GM19351 (cell line): ENCODE measurements around the gene PAPSS2.
"Not testable (repeated sequence)": the region's sequence is repeated elsewhere in the genome, so short reads cannot be mapped to it uniquely, and the experiment has no call there.

Experiments
- ATAC-seq: cut with Tn5 transposase; IDR thresholded peaks from one replicate; pipeline ENCODE4 v1.9.1; 2021; ENCODE audit warnings: mild to moderate bottlenecking, moderate library complexity; ENCODE audit not compliant: unreplicated experiment

PAPSS2 gene

GRCh38 chr10:87742992-87743610 lies 83.4 kb downstream of the PAPSS2 start:
- ATAC-seq, result not testable (repeated sequence)

DNA sequence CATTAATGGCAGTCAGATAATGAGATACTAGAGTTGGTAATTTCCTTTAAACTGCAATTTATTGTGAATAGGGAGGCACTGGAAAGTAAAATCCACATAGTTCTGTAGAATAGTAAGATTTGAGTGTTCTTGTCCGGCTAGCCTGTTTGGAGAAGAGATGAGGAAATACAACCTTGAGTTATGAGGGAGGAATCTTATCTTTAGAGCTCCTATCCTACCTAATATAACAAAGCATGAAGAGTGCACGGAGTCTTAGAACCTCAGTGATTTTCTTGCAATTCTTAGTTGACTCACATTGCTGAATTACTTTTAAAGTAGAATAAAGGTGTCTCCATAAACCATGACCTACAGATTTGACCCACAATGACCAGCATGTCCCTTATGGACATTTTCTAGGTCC lies 84.9 kb downstream of the PAPSS2 start:
- no peak for ATAC-seq

- ATAC-seq, result no peak
These were observed 87.2 kb downstream of the PAPSS2 start for GRCh38 chr10:87746911-87747310.

- ATAC-seq, result not testable (repeated sequence)
These were observed 88.6 kb downstream of the PAPSS2 start for GRCh38 chr10:87748244-87748643.

- ATAC-seq, result no peak
These were observed 90.5 kb downstream of the PAPSS2 start for GRCh38 chr10:87750001-87750671.

DNA sequence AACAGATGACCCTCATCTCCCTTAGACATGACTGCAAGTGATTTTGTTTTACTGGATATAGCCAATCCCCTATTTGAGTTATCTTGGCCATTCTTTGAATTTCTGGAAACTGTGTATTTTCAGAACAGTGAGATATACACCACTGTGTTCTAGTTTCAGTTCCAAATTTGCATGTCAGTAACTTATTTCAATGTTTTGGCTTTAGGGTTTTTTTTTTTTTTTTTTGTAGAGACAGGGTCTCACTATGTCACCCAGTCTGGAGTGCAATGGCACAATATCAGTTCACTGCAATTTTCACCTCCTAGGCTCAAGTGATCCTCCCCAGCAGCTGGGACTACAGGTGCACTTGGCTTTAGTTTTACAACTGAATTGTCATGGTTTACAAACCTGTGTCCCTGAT lies 91.1 kb downstream of the PAPSS2 start:
- ATAC-seq, result peak; percentile 65

- no peak for ATAC-seq
These were observed 91.6 kb downstream of the PAPSS2 start for GRCh38 chr10:87751274-87751673.

GRCh38 chr10:87752566-87752965 lies 92.9 kb downstream of the PAPSS2 start:
- no peak for ATAC-seq

DNA sequence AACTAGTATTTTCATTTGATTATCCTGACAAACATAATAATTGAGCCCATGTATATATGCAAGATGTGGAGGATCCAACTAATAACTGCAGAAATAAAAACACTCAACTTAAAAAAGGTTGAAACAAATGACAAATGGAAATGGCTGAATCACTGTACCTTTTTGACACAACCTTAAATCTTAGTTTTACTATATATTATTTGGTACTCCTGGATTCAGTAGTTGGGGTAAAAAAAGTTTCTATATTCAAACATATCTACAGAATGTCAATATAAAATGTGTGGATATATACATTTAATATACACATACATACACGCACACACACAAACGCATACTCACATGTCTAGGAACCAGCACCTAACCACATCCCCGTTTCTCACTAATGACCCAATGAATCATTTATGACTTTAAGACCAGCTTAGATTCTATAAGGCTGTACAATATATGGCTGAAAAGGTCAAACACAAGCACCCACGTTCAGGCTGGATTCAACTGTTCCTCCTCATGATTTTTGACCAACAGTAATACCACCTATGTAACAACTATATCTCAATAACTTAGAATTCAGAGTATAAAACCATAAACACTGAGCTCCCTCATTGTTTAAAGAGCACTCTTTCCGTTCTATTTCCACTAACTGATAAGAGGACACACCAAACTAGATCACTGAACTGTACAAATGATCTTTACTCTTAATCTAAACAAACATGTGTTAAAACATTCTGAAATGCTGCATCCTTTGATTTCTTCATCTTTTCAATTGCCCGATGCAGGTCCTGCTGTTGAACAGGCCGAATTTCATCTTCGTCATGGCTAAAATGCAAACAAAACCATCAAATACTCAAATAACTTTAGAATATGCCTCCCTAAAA lies 94.6 kb downstream of the PAPSS2 start:
- ATAC-seq, result no peak

DNA sequence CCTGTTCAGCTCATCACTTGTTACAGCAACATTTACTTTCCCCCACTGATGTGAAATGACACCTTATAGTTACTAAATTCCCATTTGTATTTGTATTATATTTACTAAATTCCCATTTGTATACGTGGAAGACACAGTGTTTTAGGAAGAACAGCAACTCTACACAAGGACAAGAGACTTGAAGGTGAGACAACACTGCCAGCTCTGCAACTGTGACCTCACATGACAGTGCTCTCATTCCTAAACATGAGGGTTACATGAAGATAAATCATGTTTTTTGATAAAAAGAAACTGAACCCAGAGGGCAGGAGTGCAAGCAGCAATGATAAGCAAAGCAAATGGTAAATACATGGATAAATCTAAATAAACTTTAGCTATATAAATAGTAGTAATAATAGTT lies 98.0 kb downstream of the PAPSS2 start:
- ATAC-seq, result no peak

- ATAC-seq, result no peak
These were observed 99.9 kb downstream of the PAPSS2 start for GRCh38 chr10:87759551-87759950.

DNA sequence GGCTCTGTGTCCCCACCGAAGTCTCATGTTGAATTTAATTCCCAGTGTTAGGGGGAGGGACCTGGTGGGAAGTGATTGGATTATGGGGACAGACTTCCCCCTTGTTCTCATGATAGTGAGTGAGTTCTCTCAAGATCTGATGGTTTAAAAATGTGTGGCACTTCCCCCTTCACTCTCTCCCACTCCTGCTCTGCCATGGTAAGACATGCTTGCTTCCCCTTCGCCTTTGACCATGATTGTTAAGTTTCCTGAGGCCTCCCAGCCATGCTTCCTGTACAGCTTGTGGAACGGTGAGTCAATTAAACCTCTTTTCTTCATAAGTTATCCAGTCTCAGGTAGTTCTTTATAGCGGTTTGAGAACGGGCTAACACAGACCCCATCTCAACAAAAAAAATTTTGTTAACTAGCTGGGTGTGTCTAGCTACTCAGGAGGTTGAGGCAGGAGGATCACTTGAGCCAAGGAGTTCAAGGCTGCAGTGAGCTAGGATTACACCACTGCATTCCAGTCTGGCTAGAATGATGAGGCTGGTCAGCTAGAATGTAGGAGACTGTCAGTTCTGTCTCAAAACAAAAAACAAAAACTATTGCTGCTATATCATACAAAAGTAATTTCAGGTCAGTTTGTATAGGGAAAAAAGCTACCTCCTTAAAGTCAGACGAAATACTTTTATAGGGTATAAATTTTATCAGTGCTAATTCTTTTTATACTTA lies 100.7 kb downstream of the PAPSS2 start:
- no peak for ATAC-seq

- no peak for ATAC-seq
These were observed 101.5 kb downstream of the PAPSS2 start for GRCh38 chr10:87761153-87761552.

GRCh38 chr10:87761892-87762291 lies 102.2 kb downstream of the PAPSS2 start:
- ATAC-seq, result peak; percentile 82

- no peak for ATAC-seq
These were observed 103.6 kb downstream of the PAPSS2 start for GRCh38 chr10:87763086-87763861.

- ATAC-seq, result no peak
These were observed 104.6 kb downstream of the PAPSS2 start for GRCh38 chr10:87764072-87764934.

- ATAC-seq, result no peak
These were observed 106.1 kb downstream of the PAPSS2 start for GRCh38 chr10:87765666-87766376.

GRCh38 chr10:87767253-87767652 lies 107.6 kb downstream of the PAPSS2 start:
- no peak for ATAC-seq
